Thoracic aorta (tissue), 2 donors: ENCODE results near the gene IGF2. TPM values are rescaled to one million over a fixed set of nuclear protein-coding genes. Genes with fewer than 3 reads are reported as not detected.

ENCODE experiments used
- ATAC-seq: fragments of 150-250 bp; one replicate; pipeline ENCODE4 v1.8.0; 2017; ENCODE audit warnings: low read depth; ENCODE audit not compliant: insufficient number of reproducible peaks, low FRiP score
- DNase-seq: peaks from one replicate; pipeline ENCODE4 v3.0.0-alpha.2; 2020; ENCODE audit warnings: low spot score
- H3K27ac ChIP-seq, 2 donors: fragments of 200-600 bp; sonication (generic); 1 replicate in 1 of 2; 2 replicates in 1 of 2; pipeline ENCODE4 v1.5.1; 2016; ENCODE audit warnings: mild to moderate bottlenecking in 2 of 2, moderate library complexity in 2 of 2
- H3K27me3 ChIP-seq: fragments of 200-600 bp; sonication (generic); replicated peaks from 2 replicates; pipeline ENCODE4 v1.6.0; 2016; ENCODE audit warnings: mild to moderate bottlenecking; ENCODE audit not compliant: insufficient read depth
- H3K36me3 ChIP-seq: fragments of 200-600 bp; sonication (generic); one replicate; pipeline ENCODE4 v1.5.1; 2016
- H3K4me1 ChIP-seq, 2 donors: fragments of 200-600 bp; sonication (generic); 1 replicate in 1 of 2; 2 replicates in 1 of 2; pipeline versions ENCODE4 v1.5.1 to v1.6.0; 2016; ENCODE audit warnings: low read depth in 2 of 2, mild to moderate bottlenecking in 1 of 2; ENCODE audit not compliant: control insufficient read depth in 1 of 2
- H3K4me3 ChIP-seq: fragments of 200-600 bp; sonication (generic); 2 replicates; pipeline ENCODE4 v1.5.1; 2016; ENCODE audit warnings: mild to moderate bottlenecking
- H3K9me3 ChIP-seq: fragments of 200-600 bp; sonication (generic); 2 replicates; pipeline ENCODE4 v1.5.1; 2016
- total RNA-seq, 2 donors: library from RNA; depleted of rRNA; stranded (reverse); fragments of >200 nt; gene quantifications; one replicate each; pipeline versions ENCODE4 v1.1.0 to v1.2.3, GENCODE V29; 2016
- TF ChIP-seq, protein P1 (sequence below): fragments of 200-600 bp; sonication (generic); IDR thresholded peaks from one replicate; pipeline ENCODE4 v1.5.1; 2019; ENCODE audit warnings: antibody characterized with exemption

Gene IGF2
- total RNA-seq, 2 donors from 2014 or later, result 31.7 to 39.4 TPM

DNA sequence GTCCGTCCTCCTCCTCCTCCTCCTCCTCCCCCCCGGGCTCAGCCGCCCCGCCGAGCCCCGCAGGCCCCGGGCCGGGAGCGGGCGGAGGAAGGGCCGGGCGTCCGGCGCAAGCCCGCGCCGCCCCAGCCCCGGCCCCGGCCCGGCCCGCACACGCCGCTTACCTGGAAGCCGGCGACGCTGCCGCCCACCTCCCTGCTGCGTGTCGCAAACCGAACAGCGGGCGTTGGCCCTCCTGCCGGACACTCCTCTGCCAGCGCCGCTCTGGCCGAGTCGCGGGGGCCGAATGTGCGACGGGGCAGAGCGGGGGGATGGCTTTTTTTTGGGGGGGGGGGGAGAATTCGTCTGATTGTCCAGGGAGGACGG lies 1.1 kb downstream of the IGF2 start:
- Histone ChIP-seq H3K9me3 (no peaks in the 10 kb centered on the region), H3K27ac (no peak overlapping the region), H3K4me3 (peak overlapping the region; percentile 58), H3K4me1 (peaks cover 3 to 33% of the 10 kb centered on the region in 2 donors), H3K27me3 (no peaks in the 10 kb centered on the region), H3K36me3 (no peaks in the 10 kb centered on the region)
- ATAC-seq (no peak), DNase-seq (no peak)
- TF ChIP-seq, protein P1, sequence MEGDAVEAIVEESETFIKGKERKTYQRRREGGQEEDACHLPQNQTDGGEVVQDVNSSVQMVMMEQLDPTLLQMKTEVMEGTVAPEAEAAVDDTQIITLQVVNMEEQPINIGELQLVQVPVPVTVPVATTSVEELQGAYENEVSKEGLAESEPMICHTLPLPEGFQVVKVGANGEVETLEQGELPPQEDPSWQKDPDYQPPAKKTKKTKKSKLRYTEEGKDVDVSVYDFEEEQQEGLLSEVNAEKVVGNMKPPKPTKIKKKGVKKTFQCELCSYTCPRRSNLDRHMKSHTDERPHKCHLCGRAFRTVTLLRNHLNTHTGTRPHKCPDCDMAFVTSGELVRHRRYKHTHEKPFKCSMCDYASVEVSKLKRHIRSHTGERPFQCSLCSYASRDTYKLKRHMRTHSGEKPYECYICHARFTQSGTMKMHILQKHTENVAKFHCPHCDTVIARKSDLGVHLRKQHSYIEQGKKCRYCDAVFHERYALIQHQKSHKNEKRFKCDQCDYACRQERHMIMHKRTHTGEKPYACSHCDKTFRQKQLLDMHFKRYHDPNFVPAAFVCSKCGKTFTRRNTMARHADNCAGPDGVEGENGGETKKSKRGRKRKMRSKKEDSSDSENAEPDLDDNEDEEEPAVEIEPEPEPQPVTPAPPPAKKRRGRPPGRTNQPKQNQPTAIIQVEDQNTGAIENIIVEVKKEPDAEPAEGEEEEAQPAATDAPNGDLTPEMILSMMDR, result no peak

DNA sequence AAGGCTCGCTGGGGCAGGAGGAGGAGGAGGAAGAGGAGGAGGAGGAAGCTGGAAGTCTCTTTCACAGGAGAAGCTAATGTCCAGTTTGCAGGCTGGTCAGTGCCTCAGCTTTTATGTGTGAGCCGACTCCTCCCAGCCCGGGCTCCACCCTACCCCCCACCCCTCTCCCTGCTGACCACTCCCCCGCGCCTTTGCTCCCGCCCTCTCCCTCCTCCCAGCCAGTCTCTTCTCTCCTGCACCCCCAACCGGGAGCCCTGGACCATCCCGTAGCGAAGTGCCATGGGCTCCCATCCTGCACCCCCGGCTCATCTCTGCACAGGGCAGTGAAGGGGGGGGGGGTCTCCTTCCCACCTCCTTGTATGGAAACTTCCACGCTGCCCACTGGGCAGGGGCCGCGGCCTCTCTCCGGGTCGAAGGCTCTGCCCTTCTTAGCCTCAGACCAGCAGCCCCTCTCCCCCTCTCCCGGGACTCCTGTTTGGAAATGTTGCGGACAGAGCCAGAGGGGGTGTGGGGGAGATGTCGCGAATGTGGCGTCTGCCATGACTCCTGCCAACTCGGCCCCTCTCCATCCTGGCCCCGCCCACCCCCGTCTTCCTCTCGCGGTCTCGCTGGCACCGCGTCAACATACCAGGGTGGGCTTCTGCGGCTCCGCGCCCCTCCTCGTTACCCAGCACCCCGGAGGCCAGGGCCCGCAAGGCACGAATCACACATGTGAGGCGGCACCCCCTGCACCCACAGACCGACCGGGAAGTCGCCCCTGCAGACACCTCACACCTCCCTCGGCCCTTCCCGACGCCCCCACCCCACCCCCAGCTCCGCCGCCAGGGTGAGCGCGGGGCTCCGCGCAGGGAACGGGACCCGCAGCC lies 1.8 kb downstream of the IGF2 start:
- ATAC-seq, result no peak
- H3K27ac ChIP-seq, result no peak overlapping the region
- TF ChIP-seq, protein P1, result no peak

DNA sequence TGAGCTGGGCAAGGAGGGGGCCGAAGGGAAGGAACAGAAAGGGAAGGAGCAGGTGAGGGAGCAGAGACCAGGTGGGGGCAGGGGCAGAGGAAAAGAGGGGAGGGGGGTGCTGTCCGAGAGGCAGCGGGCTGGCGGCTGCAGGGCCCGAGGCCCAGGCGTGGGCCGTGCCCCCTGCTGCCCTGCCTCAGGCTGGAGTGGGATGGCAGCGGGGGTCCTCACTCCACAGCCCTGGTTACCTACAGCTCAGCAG lies 2.3 kb downstream of the IGF2 start:
- ATAC-seq (no peak), DNase-seq (no peak)
- H3K4me1 ChIP-seq, result peaks cover 3 to 33% of the 10 kb centered on the region in 2 donors
- no peak overlapping the region for H3K4me3 ChIP-seq
- no peak overlapping the region for H3K27ac ChIP-seq
- no peaks in the 10 kb centered on the region for H3K9me3 ChIP-seq
- H3K36me3 ChIP-seq, result no peaks in the 10 kb centered on the region
- H3K27me3 ChIP-seq, result no peaks in the 10 kb centered on the region
- TF ChIP-seq, protein P1, result no peak

More for the DNA sequence above, 1.8 kb downstream of the IGF2 start:
- H3K4me3 ChIP-seq, result peak overlapping the region; percentile 58
- H3K4me1 ChIP-seq, result peaks cover 3 to 33% of the 10 kb centered on the region in 2 donors
- H3K36me3 ChIP-seq, result no peaks in the 10 kb centered on the region
- no peaks in the 10 kb centered on the region for H3K9me3 ChIP-seq
- H3K27me3 ChIP-seq, result no peaks in the 10 kb centered on the region
- no peak for DNase-seq

- Histone ChIP-seq H3K27me3 (no peaks in the 10 kb centered on the region), H3K4me1 (peaks cover 3 to 33% of the 10 kb centered on the region in 2 donors), H3K27ac (no peak overlapping the region), H3K9me3 (no peaks in the 10 kb centered on the region), H3K36me3 (no peaks in the 10 kb centered on the region), H3K4me3 (no peak overlapping the region)
- TF ChIP-seq, protein P1, result no peak
- ATAC-seq (no peak), DNase-seq (no peak)
Measured at GRCh38 chr11:2136209-2136951, 2.8 kb downstream of the IGF2 start.

DNA sequence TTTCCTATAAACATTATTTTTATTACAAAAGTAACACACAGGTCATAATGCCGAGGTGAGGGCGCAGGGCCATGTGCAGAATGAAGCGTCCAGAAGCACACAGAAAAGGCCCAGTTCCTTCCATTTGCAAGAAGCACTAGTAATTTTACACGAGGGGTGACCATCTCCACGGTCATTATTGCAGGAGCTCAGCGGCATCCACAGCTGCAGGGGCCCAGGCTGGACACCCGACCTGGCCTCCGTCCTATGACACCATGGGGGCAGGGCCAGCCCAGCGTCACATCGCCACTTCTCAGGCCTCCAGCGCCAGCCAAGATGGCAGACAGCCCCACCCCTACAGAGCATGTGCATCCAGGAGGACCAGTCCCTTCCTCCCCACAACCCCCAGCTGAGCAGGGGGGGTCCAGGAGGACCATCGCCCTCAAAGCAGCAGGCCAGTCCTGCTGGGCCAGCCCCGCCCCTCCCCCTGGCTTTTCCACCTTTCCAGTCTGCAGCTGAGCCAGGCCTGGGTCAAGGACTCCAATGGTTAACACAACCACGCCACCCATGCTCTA lies 3.5 kb downstream of the IGF2 start:
- Histone ChIP-seq H3K4me1 (peaks cover 3 to 31% of the 10 kb centered on the region in 2 donors), H3K27ac (no peak overlapping the region), H3K4me3 (no peak overlapping the region), H3K36me3 (no peaks in the 10 kb centered on the region), H3K9me3 (no peaks in the 10 kb centered on the region), H3K27me3 (no peaks in the 10 kb centered on the region)
- TF ChIP-seq, protein P1, result no peak
- ATAC-seq, result no peak
- no peak for DNase-seq
